RWPE2 (cell line): ENCODE results near the gene MMP2.
A peak's percentile ranks its signal among the peaks of the same experiment; 100 is the strongest.

Experiments
- ATAC-seq: fragments of 200-7000 bp; cut with Tn5 transposase; 3 replicates; pipeline ENCODE4 v1.9.1; 2021; ENCODE audit warnings: low read depth
- DNase-seq: peaks from one replicate; pipeline ENCODE4 v3.0.0-alpha.2; 2020; ENCODE audit warnings: low spot score
- H3K27ac ChIP-seq: fragments of 450-650 bp; 2 replicates; pipeline ENCODE4 v1.5.1; 2017; ENCODE audit warnings: mild to moderate bottlenecking; ENCODE audit not compliant: poor library complexity, severe bottlenecking
- H3K27me3 ChIP-seq: fragments of 250-450 bp; sonication (Bioruptor Pico); 2 replicates; pipeline ENCODE4 v1.5.1; 2021; ENCODE audit warnings: mild to moderate bottlenecking, moderate library complexity; ENCODE audit not compliant: insufficient read depth, poor library complexity, severe bottlenecking
- H3K36me3 ChIP-seq: fragments of 250-450 bp; sonication (Bioruptor Pico); 2 replicates; pipeline ENCODE4 v1.5.1; 2020; ENCODE audit warnings: low read depth, mild to moderate bottlenecking, moderate library complexity
- H3K4me1 ChIP-seq: fragments of 250-450 bp; sonication (Bioruptor Pico); 2 replicates; pipeline ENCODE4 v1.5.1; 2021; ENCODE audit warnings: mild to moderate bottlenecking, moderate library complexity; ENCODE audit not compliant: insufficient read depth, poor library complexity, severe bottlenecking
- H3K4me3 ChIP-seq: fragments of 250-450 bp; sonication (Bioruptor Pico); 2 replicates; pipeline ENCODE4 v1.5.1; 2021; ENCODE audit warnings: mild to moderate bottlenecking, moderate library complexity; ENCODE audit not compliant: severe bottlenecking
- H3K9me3 ChIP-seq: fragments of 250-450 bp; sonication (Bioruptor Pico); 2 replicates; pipeline ENCODE4 v1.5.1; 2021; ENCODE audit warnings: mild to moderate bottlenecking, moderate library complexity; ENCODE audit not compliant: severe bottlenecking
- TF ChIP-seq, protein P1 (sequence below): fragments of 450-650 bp; IDR thresholded peaks from one replicate; pipeline ENCODE4 v1.5.1; 2017; ENCODE audit warnings: mild to moderate bottlenecking, moderate library complexity; ENCODE audit not compliant: poor library complexity, severe bottlenecking

The MMP2 gene

DNA sequence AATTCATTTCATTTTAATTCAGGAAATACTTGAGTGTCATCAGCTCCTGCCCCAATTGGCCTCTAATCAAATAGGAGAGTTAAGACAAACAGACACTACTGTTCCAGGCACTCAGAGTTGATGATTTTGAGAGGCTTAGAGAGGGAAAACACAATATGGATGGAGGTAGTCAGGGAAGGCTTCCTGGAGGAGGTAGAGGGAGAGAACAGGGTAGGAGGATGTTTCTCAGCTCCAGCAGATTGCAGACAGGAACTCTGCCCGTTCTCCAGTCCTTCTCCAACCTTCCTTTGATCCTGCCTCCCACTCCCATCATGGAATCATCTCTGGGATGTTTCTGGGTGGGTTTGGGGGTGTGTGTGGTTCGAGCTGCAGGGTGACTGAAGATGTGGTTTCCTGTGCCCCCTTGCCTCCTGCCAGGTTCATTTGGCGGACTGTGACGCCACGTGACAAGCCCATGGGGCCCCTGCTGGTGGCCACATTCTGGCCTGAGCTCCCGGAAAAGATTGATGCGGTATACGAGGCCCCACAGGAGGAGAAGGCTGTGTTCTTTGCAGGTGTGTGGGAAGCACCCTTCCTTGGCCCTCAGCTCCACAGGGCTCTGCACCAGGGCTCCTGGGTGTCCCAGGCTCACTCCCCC, 17.6 kb downstream of the MMP2 start:
- TF ChIP-seq, protein P1, sequence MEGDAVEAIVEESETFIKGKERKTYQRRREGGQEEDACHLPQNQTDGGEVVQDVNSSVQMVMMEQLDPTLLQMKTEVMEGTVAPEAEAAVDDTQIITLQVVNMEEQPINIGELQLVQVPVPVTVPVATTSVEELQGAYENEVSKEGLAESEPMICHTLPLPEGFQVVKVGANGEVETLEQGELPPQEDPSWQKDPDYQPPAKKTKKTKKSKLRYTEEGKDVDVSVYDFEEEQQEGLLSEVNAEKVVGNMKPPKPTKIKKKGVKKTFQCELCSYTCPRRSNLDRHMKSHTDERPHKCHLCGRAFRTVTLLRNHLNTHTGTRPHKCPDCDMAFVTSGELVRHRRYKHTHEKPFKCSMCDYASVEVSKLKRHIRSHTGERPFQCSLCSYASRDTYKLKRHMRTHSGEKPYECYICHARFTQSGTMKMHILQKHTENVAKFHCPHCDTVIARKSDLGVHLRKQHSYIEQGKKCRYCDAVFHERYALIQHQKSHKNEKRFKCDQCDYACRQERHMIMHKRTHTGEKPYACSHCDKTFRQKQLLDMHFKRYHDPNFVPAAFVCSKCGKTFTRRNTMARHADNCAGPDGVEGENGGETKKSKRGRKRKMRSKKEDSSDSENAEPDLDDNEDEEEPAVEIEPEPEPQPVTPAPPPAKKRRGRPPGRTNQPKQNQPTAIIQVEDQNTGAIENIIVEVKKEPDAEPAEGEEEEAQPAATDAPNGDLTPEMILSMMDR = no peak
- Histone ChIP-seq H3K27me3 (no peaks in the 10 kb centered on the region), H3K4me1 (peaks cover 41% of the 10 kb centered on the region), H3K36me3 (no peaks in the 10 kb centered on the region), H3K9me3 (no peaks in the 10 kb centered on the region), H3K4me3 (no peak overlapping the region), H3K27ac (no peak overlapping the region)
- no peak for ATAC-seq
- no peak for DNase-seq

- H3K9me3 ChIP-seq = no peaks in the 10 kb centered on the region
- H3K36me3 ChIP-seq = no peaks in the 10 kb centered on the region
- peaks cover 50% of the 10 kb centered on the region for H3K4me1 ChIP-seq
- H3K4me3 ChIP-seq = no peak overlapping the region
- H3K27me3 ChIP-seq = no peaks in the 10 kb centered on the region
- H3K27ac ChIP-seq = peak overlapping the region; percentile 93
- TF ChIP-seq, protein P1 = no peak
- ATAC-seq = no peak
- no peak for DNase-seq
These were observed 18.6 kb downstream of the MMP2 start for GRCh38 chr16:55497558-55497957.

- Histone ChIP-seq H3K36me3 (no peaks in the 10 kb centered on the region), H3K27ac (peak overlapping the region; percentile 93)
These were observed 19.1 kb downstream of the MMP2 start for GRCh38 chr16:55498101-55498500.

GRCh38 chr16:55499281-55499680, 20.3 kb downstream of the MMP2 start:
- TF ChIP-seq, protein P1 = no peak
- H3K9me3 ChIP-seq = no peaks in the 10 kb centered on the region
- peak overlapping the region; percentile 93 for H3K27ac ChIP-seq
- DNase-seq (no peak), ATAC-seq (no peak)
- H3K27me3 ChIP-seq = no peaks in the 10 kb centered on the region
- no peaks in the 10 kb centered on the region for H3K36me3 ChIP-seq
- H3K4me1 ChIP-seq = peaks cover 59% of the 10 kb centered on the region
- no peak overlapping the region for H3K4me3 ChIP-seq

More at GRCh38 chr16:55498101-55498500, 19.1 kb downstream of the MMP2 start:
- peaks cover 56% of the 10 kb centered on the region for H3K4me1 ChIP-seq
- H3K4me3 ChIP-seq = no peak overlapping the region
- TF ChIP-seq, protein P1 = no peak
- H3K27me3 ChIP-seq = no peaks in the 10 kb centered on the region
- DNase-seq (no peak), ATAC-seq (no peak)
- H3K9me3 ChIP-seq = no peaks in the 10 kb centered on the region

- TF ChIP-seq, protein P1 = no peak
- peak; percentile 86 for DNase-seq
- ATAC-seq = peak; percentile 85
- peak overlapping the region; percentile 93 for H3K27ac ChIP-seq
- H3K4me1 ChIP-seq = peaks cover 59% of the 10 kb centered on the region
- no peaks in the 10 kb centered on the region for H3K36me3 ChIP-seq
- no peaks in the 10 kb centered on the region for H3K27me3 ChIP-seq
- H3K9me3 ChIP-seq = no peaks in the 10 kb centered on the region
- H3K4me3 ChIP-seq = no peak overlapping the region
These were observed 21.0 kb downstream of the MMP2 start for GRCh38 chr16:55499951-55500529.
